HCT116 (cell line): Measurements from ENCODE around the gene PDXK. TPM values are rescaled to one million over a fixed set of nuclear protein-coding genes. Genes with fewer than 3 reads are reported as not detected.

ENCODE experiments used
- ATAC-seq: fragments of 200-7000 bp; cut with Tn5 transposase; 2 replicates; pipeline ENCODE4 v1.9.1; 2020; ENCODE audit warnings: mild to moderate bottlenecking, moderate library complexity
- BruUV-seq: library from RNA; stranded (reverse); fragments of 400-500 nt; replicated peaks from 2 replicates; lab custom pipeline; 2021; lab: Mats Ljungman, UMichigan
- CTCF ChIA-PET: fragments of 300-600 bp; sonication (Branson Sonifier 250); formaldehyde crosslinking; loops from one replicate; lab custom pipeline; 2021; ENCODE audit warnings: antibody characterized with exemption; lab: Charles Lee
- POLR2A ChIA-PET: fragments of 300-600, 350-600 bp; sonication (Branson Sonifier 250); formaldehyde crosslinking; loops from one replicate; lab custom pipeline; 2021; ENCODE audit warnings: antibody characterized with exemption; lab: Charles Lee
- RAD21 ChIA-PET, 2 experiments: fragments of 300-600 bp; sonication (Branson Sonifier 250); formaldehyde crosslinking; loops; one replicate each; lab custom pipeline; 2023; ENCODE audit warnings: low total read pairs in 2 of 2; ENCODE audit not compliant: uncharacterized antibody in 2 of 2, unreplicated experiment in 2 of 2, low non-redundant PET in 1 of 2; lab: Charles Lee
- DNase-seq: peaks from one replicate; pipeline ENCODE4 v3.0.0-alpha.2; 2010; ENCODE audit warnings: low read depth, low spot score
- H2AFZ ChIP-seq: fragments of 200-600 bp; shearing (Covaris generic), sonication (generic); 2 replicates; pipeline ENCODE4 v1.6.1; 2017; ENCODE audit warnings: low read depth, mixed run types, mixed read lengths, antibody characterized with exemption, low read length; ENCODE audit not compliant: poor library complexity, severe bottlenecking
- H3K27ac ChIP-seq: 2 replicates; pipeline ENCODE4 v1.5.1; 2012; ENCODE audit warnings: low read depth, low read length
- H3K27me3 ChIP-seq: fragments of 200-600 bp; sonication (generic); 2 replicates; pipeline ENCODE4 v1.6.1; 2016; ENCODE audit warnings: mixed run types, low read length, mixed read lengths; ENCODE audit not compliant: insufficient read depth
- H3K36me3 ChIP-seq, 2 experiments: fragments of 200-500 bp in 1 of 2; fragments of 200-600 bp in 1 of 2; sonication (Bioruptor generic) in 1 of 2; sonication (generic) in 1 of 2; 2 replicates each; pipeline versions ENCODE4 v1.5.1 to v1.6.1; 2014 to 2016; ENCODE audit warnings: low read length in 2 of 2, inconsistent platforms in 1 of 2, mixed read lengths in 1 of 2, mixed run types in 1 of 2; ENCODE audit not compliant: insufficient read depth in 2 of 2, control insufficient read depth in 1 of 2
- H3K4me1 ChIP-seq, 2 experiments: fragments of 200-600 bp in 1 of 2; sonication (generic) in 1 of 2; 2 replicates each; pipeline versions ENCODE4 v1.5.1 to v1.6.1; 2012 to 2017; ENCODE audit warnings: low read length in 2 of 2, inconsistent platforms in 1 of 2, mild to moderate bottlenecking in 1 of 2, mixed read lengths in 1 of 2, mixed run types in 1 of 2, moderate library complexity in 1 of 2; ENCODE audit not compliant: insufficient read depth in 2 of 2, control insufficient read depth in 1 of 2
- H3K4me2 ChIP-seq: fragments of 200-600 bp; sonication (generic); 2 replicates; pipeline ENCODE4 v1.6.1; 2017; ENCODE audit warnings: mixed run types, low read length, mixed read lengths
- H3K4me3 ChIP-seq, 2 experiments: fragments of 200-600 bp in 1 of 2; sonication (generic) in 1 of 2; replicated peaks in 1 of 2; 2 replicates each; pipeline ENCODE4 v1.5.1; 2011 to 2016; ENCODE audit warnings: low read length in 2 of 2, control low read depth in 1 of 2, low read depth in 1 of 2, mild to moderate bottlenecking in 1 of 2, mixed read lengths in 1 of 2, mixed run types in 1 of 2
- H3K79me2 ChIP-seq: fragments of 200-600 bp; sonication (generic); 2 replicates; pipeline ENCODE4 v1.6.1; 2017; ENCODE audit warnings: mild to moderate bottlenecking, mixed run types, low read length, moderate library complexity, mixed read lengths; ENCODE audit not compliant: insufficient read depth
- H3K9ac ChIP-seq: fragments of 200-600 bp; sonication (generic); 2 replicates; pipeline ENCODE4 v1.6.1; 2016; ENCODE audit warnings: low read length, mixed read lengths
- H3K9me2 ChIP-seq: fragments of 200-600 bp; sonication (generic), shearing (Covaris generic); 2 replicates; pipeline ENCODE4 v1.6.1; 2017; ENCODE audit warnings: mixed run types, mild to moderate bottlenecking, moderate library complexity; ENCODE audit not compliant: insufficient read depth
- H3K9me3 ChIP-seq, 2 experiments: fragments of 200-500 bp in 1 of 2; fragments of 200-600 bp in 1 of 2; sonication (Bioruptor generic) in 1 of 2; sonication (generic) in 1 of 2; 2 replicates each; pipeline ENCODE4 v1.6.1; 2014 to 2017; ENCODE audit warnings: low read length in 2 of 2, mixed read lengths in 2 of 2, inconsistent platforms in 1 of 2, low read depth in 1 of 2, mild to moderate bottlenecking in 1 of 2, mixed run types in 1 of 2, moderate library complexity in 1 of 2; ENCODE audit not compliant: control insufficient read depth in 1 of 2, insufficient read depth in 1 of 2
- H4K20me1 ChIP-seq: fragments of 200-600 bp; sonication (generic), shearing (Covaris generic); 2 replicates; pipeline ENCODE4 v1.6.1; 2017; ENCODE audit warnings: mixed run types, mild to moderate bottlenecking, moderate library complexity; ENCODE audit not compliant: insufficient read depth
- CBX3 ChIP-seq: IDR thresholded peaks from 2 replicates; pipeline ENCODE4 v1.6.1; 2012; ENCODE audit warnings: low read depth
- JUND ChIP-seq: IDR thresholded peaks from 2 replicates; pipeline ENCODE4 v1.6.1; 2012
- POLR2A ChIP-seq: IDR thresholded peaks from 2 replicates; pipeline ENCODE4 v1.7.0; 2011; ENCODE audit warnings: borderline replicate concordance; ENCODE audit not compliant: insufficient read depth, insufficient read length; ENCODE audit errors: extremely low read depth
- POLR2AphosphoS5 ChIP-seq: IDR thresholded peaks from 2 replicates; pipeline ENCODE4 v1.6.1; 2011; ENCODE audit warnings: mild to moderate bottlenecking, low read depth, low read length, moderate library complexity
- SIN3A ChIP-seq: IDR thresholded peaks from 2 replicates; pipeline ENCODE4 v1.6.1; 2012; ENCODE audit warnings: low read depth
- SP1 ChIP-seq: IDR thresholded peaks from 2 replicates; pipeline ENCODE4 v1.6.1; 2012; ENCODE audit warnings: low read depth
- SRF ChIP-seq: IDR thresholded peaks from 2 replicates; pipeline ENCODE4 v1.6.1; 2012; ENCODE audit warnings: low read depth
- TCF7L2 ChIP-seq: IDR thresholded peaks from 2 replicates; pipeline ENCODE4 v1.7.0; 2011; ENCODE audit warnings: borderline replicate concordance, inconsistent platforms; ENCODE audit not compliant: insufficient read depth, insufficient read length; ENCODE audit errors: extremely low read depth
- ZNF274 ChIP-seq: fragments of 200-500 bp; sonication (Bioruptor generic); IDR thresholded peaks from 2 replicates; pipeline ENCODE4 v1.6.1; 2014; ENCODE audit warnings: mild to moderate bottlenecking, low read depth, low read length, inconsistent platforms
- intact Hi-C: fragments of 100-400 bp; cut with micrococcal nuclease; formaldehyde crosslinking; loops from 2 replicates; pipeline ENCODE4 v1.10.0; 2022
- total RNA-seq: library from RNA; stranded (reverse); gene quantifications from one replicate; pipeline ENCODE4 v1.2.1, GENCODE V29; 2021; ENCODE audit not compliant: unreplicated experiment
- TF ChIP-seq, protein P1 (sequence below), 3 experiments: fragments of 200-600 bp in 1 of 3; sonication (generic) in 1 of 3; IDR thresholded peaks in 2 of 3; conservative IDR thresholded peaks in 1 of 3; 2 replicates each; pipeline ENCODE4 v1.5.1; 2012 to 2017; ENCODE audit warnings: low read depth in 2 of 3, low read length in 2 of 3, antibody characterized with exemption in 1 of 3, borderline replicate concordance in 1 of 3, control low read depth in 1 of 3, mild to moderate bottlenecking in 1 of 3, mixed read lengths in 1 of 3, mixed run types in 1 of 3, moderate library complexity in 1 of 3; ENCODE audit not compliant: insufficient read depth in 1 of 3
- TF ChIP-seq, protein P2 (sequence below): IDR thresholded peaks from 2 replicates; pipeline ENCODE4 v1.6.1; 2012

The PDXK gene
- total RNA-seq, 1 experiment from 2014 or later = 127 TPM

DNA sequence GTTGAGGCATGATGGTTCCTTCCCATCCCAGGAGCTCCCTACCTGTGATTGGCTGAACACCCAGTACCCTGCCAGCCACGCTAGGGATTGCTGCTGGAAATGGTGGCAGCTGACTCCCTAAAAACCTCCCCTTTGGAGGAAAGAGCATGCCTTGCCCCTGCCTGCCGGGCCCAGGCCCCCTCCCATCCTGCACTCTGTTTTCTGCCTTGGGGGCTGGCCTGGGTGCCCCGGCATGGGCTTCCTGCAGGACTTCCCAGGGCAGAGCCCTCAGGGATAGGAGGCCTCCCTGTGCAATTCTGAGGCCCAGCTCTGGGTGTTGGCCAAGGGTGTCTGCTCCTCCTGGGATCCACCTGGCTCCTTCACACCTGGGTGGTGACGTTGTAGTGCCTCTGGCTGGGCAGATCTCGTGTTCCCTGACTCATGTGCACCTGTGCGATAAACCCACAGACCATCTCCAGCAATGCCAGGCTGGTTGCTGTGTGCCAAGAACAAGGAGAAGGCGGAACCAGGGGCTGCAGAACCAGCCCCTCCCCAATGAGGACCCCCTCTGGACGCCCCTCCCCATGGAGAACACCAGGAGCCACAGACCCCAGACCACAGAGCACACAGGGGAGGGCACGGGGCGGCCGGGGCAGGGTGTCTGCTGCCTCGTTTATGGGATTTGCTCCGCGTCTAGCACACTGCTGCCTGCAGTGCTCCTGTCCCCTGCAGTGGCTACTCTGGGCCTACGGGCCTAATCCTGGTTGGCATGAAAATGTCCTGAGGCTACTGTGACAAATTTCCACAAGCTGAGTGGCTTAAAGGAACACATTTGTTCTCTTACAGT, 43.6 kb downstream of the PDXK start (continued):
- no peak for TF ChIP-seq CBX3
- no peak for TF ChIP-seq JUND
- TF ChIP-seq SRF = no peak
- no peak for TF ChIP-seq TCF7L2
- no peak for TF ChIP-seq SP1

DNA sequence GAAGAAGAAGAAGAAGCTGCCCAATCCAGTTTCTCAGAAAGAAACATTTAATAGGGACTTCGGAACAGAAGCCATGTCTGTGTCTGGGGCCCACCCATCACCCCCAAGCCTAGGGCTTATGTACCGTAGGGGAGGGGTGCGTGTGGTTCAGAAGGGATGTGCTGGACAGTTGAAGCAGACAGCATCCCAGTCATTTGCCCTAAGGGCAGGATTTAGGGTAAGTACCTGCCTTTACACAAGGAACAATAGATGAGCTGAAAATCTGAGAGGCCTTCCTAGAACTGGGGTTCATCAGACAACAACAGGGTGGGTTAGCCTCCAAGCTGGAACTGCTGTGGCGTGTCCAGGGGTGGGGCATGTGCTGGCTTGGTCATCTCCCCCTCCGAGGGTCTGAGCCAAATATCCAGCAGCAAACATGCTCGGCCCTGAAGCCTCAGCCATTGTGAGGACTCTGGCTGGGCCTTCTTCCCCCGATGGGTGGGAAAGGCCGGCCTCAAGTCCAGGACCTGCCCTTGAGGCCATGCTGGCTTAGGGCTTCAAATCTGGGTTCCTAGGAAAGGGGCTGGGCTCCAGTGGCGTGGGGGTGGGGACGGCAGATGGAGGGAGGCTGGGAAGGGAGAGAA, 45.1 kb downstream of the PDXK start:
- Histone ChIP-seq H3K4me1 (peaks cover 15 to 37% of the 10 kb centered on the region in 2 experiments), H4K20me1 (no peaks in the 10 kb centered on the region), H3K9ac (no peak overlapping the region), H3K27ac (no peak overlapping the region), H2AFZ (no peak overlapping the region), H3K36me3 (peaks cover 0 to 9% of the 10 kb centered on the region in 2 experiments; a peak in 2 of 4 replicates), H3K4me3 (no peak overlapping the region), H3K79me2 (no peaks in the 10 kb centered on the region), H3K9me2 (no peaks in the 10 kb centered on the region), H3K9me3 (no peaks in the 10 kb centered on the region), H3K4me2 (no peak overlapping the region), H3K27me3 (no peaks in the 10 kb centered on the region)
- no peak for TF ChIP-seq POLR2AphosphoS5
- TF ChIP-seq, protein P1, sequence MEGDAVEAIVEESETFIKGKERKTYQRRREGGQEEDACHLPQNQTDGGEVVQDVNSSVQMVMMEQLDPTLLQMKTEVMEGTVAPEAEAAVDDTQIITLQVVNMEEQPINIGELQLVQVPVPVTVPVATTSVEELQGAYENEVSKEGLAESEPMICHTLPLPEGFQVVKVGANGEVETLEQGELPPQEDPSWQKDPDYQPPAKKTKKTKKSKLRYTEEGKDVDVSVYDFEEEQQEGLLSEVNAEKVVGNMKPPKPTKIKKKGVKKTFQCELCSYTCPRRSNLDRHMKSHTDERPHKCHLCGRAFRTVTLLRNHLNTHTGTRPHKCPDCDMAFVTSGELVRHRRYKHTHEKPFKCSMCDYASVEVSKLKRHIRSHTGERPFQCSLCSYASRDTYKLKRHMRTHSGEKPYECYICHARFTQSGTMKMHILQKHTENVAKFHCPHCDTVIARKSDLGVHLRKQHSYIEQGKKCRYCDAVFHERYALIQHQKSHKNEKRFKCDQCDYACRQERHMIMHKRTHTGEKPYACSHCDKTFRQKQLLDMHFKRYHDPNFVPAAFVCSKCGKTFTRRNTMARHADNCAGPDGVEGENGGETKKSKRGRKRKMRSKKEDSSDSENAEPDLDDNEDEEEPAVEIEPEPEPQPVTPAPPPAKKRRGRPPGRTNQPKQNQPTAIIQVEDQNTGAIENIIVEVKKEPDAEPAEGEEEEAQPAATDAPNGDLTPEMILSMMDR (IDR thresholded peaks at IDR 0.05 in 2 of 3, conservative IDR thresholded peaks at IDR 0.05 in 1 of 3; ENCODE audit: borderline replicate concordance in 1 of 3, insufficient read depth in 1 of 3, low read depth in 2 of 3, low read length in 2 of 3) = no peak
- TF ChIP-seq, protein P2, sequence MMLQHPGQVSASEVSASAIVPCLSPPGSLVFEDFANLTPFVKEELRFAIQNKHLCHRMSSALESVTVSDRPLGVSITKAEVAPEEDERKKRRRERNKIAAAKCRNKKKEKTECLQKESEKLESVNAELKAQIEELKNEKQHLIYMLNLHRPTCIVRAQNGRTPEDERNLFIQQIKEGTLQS = no peak
- no peak for TF ChIP-seq JUND
- no peak for TF ChIP-seq ZNF274
- TF ChIP-seq POLR2A = no peak
- no peak for TF ChIP-seq SRF
- TF ChIP-seq SP1 = no peak
- TF ChIP-seq SIN3A = no peak
- intact Hi-C loops = no loop called here
- DNase-seq = no peak
- no TSS peak for BruUV-seq
- POLR2A ChIA-PET = no interaction called here
- RAD21 ChIA-PET = no interaction called here
- ATAC-seq = no peak
- CTCF ChIA-PET = no interaction called here
